ENCODE data around the gene ZNF579. TPM values are rescaled to one million over a fixed set of nuclear protein-coding genes. Genes with fewer than 3 reads are reported as not detected.

Gene ZNF579
- total and polyA plus RNA-seq, 2 of the 13 experiments (the other 11 are each of a cell fraction or from before 2014, with no cell fraction given): 2.1 to 2.9 TPM

DNA sequence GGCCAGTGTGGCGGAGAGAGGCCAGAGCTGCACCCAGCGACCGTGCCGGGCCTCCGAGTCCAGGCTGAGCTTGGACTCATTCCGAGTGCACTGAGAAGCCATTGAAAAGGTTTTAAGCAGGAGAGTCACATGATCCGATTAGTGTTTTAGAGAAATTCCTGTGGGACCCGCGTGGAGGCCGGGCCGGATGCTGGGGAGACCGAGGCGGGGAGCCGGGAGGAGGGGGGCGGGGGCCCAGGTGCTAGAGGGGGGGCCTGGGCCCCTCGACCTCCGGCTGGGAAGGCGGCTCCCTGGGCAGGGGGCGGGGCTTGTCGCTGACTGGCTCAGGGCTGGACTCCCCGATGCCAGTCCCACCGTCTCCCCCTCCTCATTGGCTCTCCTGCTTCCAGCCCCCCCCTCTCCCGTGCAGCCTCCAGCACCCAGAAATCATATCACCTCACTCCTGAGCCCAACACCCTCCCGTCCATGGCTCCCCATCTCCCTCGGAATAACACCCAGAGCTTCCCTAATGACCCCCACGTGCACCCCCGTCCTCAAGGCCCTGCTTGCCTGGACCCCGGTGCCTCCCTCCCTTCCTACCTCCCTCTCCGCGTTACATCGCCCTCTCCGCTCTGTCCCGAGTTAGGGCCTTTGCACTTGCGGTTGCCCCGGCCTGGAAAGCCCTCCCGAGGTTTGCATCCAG lies 5.2 kb upstream of the ZNF579 start (continued):
- TF ChIP-seq, protein P1, sequence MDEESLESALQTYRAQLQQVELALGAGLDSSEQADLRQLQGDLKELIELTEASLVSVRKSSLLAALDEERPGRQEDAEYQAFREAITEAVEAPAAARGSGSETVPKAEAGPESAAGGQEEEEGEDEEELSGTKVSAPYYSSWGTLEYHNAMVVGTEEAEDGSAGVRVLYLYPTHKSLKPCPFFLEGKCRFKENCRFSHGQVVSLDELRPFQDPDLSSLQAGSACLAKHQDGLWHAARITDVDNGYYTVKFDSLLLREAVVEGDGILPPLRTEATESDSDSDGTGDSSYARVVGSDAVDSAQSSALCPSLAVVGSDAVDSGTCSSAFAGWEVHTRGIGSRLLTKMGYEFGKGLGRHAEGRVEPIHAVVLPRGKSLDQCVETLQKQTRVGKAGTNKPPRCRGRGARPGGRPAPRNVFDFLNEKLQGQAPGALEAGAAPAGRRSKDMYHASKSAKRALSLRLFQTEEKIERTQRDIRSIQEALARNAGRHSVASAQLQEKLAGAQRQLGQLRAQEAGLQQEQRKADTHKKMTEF (CRISPR knock-in tag; IDR thresholded peaks at IDR 0.05): peak; percentile 23; the same call in 1 of the 2 replicates
- TF ChIP-seq ARNTL (CRISPR knock-in tag; IDR thresholded peaks at IDR 0.05) (no peak), ZNF782 (CRISPR knock-in tag; IDR thresholded peaks at IDR 0.05; ENCODE audit: borderline replicate concordance) (no peak), HMGA1 (CRISPR knock-in tag; conservative IDR thresholded peaks at IDR 0.05) (no peak), FOXO1 (CRISPR knock-in tag; IDR thresholded peaks at IDR 0.05) (no peak), GABPA (IDR thresholded peaks at IDR 0.05; ENCODE audit: low read depth, low read length) (peak; percentile 53), GABPA (CRISPR knock-in tag; IDR thresholded peaks at IDR 0.05; ENCODE audit: low read depth) (peak; percentile 69), DNMT3B (CRISPR knock-in tag; conservative IDR thresholded peaks at IDR 0.05) (no peak), NR1H2 (CRISPR knock-in tag; IDR thresholded peaks at IDR 0.05; ENCODE audit: borderline replicate concordance, low read depth) (no peak), CAMTA2 (CRISPR knock-in tag; IDR thresholded peaks at IDR 0.05; ENCODE audit: borderline replicate concordance) (no peak), ZNF33B (CRISPR knock-in tag; IDR thresholded peaks at IDR 0.05) (no peak), SOX5 (CRISPR knock-in tag; IDR thresholded peaks at IDR 0.05; ENCODE audit: borderline replicate concordance) (no peak), LCORL (IDR thresholded peaks at IDR 0.05) (no peak), LCORL (CRISPR knock-in tag; IDR thresholded peaks at IDR 0.05) (no peak), PHB2 (IDR thresholded peaks at IDR 0.05; ENCODE audit: partially characterized antibody) (no peak)
- TF ChIP-seq, protein P2, sequence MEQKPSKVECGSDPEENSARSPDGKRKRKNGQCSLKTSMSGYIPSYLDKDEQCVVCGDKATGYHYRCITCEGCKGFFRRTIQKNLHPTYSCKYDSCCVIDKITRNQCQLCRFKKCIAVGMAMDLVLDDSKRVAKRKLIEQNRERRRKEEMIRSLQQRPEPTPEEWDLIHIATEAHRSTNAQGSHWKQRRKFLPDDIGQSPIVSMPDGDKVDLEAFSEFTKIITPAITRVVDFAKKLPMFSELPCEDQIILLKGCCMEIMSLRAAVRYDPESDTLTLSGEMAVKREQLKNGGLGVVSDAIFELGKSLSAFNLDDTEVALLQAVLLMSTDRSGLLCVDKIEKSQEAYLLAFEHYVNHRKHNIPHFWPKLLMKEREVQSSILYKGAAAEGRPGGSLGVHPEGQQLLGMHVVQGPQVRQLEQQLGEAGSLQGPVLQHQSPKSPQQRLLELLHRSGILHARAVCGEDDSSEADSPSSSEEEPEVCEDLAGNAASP (CRISPR knock-in tag; IDR thresholded peaks at IDR 0.05; ENCODE audit: borderline replicate concordance): no peak
- TF ChIP-seq, protein P3, sequence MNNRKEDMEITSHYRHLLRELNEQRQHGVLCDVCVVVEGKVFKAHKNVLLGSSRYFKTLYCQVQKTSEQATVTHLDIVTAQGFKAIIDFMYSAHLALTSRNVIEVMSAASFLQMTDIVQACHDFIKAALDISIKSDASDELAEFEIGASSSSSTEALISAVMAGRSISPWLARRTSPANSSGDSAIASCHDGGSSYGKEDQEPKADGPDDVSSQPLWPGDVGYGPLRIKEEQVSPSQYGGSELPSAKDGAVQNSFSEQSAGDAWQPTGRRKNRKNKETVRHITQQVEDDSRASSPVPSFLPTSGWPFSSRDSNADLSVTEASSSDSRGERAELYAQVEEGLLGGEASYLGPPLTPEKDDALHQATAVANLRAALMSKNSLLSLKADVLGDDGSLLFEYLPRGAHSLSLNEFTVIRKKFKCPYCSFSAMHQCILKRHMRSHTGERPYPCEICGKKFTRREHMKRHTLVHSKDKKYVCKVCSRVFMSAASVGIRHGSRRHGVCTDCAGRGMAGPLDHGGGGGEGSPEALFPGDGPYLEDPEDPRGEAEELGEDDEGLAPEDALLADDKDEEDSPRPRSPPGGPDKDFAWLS (CRISPR knock-in tag; IDR thresholded peaks at IDR 0.05; ENCODE audit: borderline replicate concordance): no peak
- TF ChIP-seq, protein P4, sequence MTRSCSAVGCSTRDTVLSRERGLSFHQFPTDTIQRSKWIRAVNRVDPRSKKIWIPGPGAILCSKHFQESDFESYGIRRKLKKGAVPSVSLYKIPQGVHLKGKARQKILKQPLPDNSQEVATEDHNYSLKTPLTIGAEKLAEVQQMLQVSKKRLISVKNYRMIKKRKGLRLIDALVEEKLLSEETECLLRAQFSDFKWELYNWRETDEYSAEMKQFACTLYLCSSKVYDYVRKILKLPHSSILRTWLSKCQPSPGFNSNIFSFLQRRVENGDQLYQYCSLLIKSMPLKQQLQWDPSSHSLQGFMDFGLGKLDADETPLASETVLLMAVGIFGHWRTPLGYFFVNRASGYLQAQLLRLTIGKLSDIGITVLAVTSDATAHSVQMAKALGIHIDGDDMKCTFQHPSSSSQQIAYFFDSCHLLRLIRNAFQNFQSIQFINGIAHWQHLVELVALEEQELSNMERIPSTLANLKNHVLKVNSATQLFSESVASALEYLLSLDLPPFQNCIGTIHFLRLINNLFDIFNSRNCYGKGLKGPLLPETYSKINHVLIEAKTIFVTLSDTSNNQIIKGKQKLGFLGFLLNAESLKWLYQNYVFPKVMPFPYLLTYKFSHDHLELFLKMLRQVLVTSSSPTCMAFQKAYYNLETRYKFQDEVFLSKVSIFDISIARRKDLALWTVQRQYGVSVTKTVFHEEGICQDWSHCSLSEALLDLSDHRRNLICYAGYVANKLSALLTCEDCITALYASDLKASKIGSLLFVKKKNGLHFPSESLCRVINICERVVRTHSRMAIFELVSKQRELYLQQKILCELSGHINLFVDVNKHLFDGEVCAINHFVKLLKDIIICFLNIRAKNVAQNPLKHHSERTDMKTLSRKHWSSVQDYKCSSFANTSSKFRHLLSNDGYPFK (CRISPR knock-in tag; IDR thresholded peaks at IDR 0.05; ENCODE audit: borderline replicate concordance): 0 out of 2 replicates have a peak, but pooled peaks have one; percentile 33
- TF ChIP-seq, protein P5, sequence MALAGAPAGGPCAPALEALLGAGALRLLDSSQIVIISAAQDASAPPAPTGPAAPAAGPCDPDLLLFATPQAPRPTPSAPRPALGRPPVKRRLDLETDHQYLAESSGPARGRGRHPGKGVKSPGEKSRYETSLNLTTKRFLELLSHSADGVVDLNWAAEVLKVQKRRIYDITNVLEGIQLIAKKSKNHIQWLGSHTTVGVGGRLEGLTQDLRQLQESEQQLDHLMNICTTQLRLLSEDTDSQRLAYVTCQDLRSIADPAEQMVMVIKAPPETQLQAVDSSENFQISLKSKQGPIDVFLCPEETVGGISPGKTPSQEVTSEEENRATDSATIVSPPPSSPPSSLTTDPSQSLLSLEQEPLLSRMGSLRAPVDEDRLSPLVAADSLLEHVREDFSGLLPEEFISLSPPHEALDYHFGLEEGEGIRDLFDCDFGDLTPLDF (CRISPR knock-in tag; IDR thresholded peaks at IDR 0.05): no peak
- TF ChIP-seq, protein P6, sequence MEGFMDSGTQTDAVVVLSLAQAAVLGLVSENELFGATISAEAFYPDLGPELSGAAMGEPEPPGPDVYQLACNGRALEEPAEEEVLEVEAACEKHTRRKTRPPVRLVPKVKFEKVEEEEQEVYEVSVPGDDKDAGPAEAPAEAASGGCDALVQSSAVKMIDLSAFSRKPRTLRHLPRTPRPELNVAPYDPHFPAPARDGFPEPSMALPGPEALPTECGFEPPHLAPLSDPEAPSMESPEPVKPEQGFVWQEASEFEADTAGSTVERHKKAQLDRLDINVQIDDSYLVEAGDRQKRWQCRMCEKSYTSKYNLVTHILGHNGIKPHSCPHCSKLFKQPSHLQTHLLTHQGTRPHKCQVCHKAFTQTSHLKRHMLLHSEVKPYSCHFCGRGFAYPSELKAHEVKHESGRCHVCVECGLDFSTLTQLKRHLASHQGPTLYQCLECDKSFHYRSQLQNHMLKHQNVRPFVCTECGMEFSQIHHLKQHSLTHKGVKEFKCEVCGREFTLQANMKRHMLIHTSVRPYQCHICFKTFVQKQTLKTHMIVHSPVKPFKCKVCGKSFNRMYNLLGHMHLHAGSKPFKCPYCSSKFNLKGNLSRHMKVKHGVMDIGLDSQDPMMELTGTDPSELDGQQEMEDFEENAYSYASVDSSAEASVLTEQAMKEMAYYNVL (CRISPR knock-in tag; IDR thresholded peaks at IDR 0.05; ENCODE audit: borderline replicate concordance): no peak
